Endodermal cell (in vitro differentiated cells): ENCODE measurements around the gene APC. TPM values are rescaled to one million over a fixed set of nuclear protein-coding genes. Genes with fewer than 3 reads are reported as not detected.

ENCODE experiments used
- DNase-seq: peaks from one replicate; pipeline ENCODE4 v3.0.0-alpha.2; 2017
- H3K27ac ChIP-seq: 2 replicates; pipeline ENCODE4 v1.5.1; 2013; ENCODE audit warnings: mild to moderate bottlenecking, low read depth, low read length, moderate library complexity
- H3K27me3 ChIP-seq: 2 replicates; pipeline ENCODE4 v1.6.1; 2013; ENCODE audit warnings: mild to moderate bottlenecking, low read length, moderate library complexity; ENCODE audit not compliant: insufficient read depth, control insufficient read depth, poor library complexity, severe bottlenecking
- H3K36me3 ChIP-seq: 2 replicates; pipeline ENCODE4 v1.7.0; 2013; ENCODE audit warnings: mild to moderate bottlenecking, low read length, moderate library complexity; ENCODE audit not compliant: control insufficient read depth, insufficient read depth
- H3K4me1 ChIP-seq: one replicate; pipeline ENCODE4 v1.7.0; 2013; ENCODE audit warnings: low read length; ENCODE audit not compliant: control insufficient read depth, insufficient read depth
- H3K4me3 ChIP-seq: 2 replicates; pipeline ENCODE4 v1.5.1; 2013; ENCODE audit warnings: mild to moderate bottlenecking, low read length, moderate library complexity
- H3K9ac ChIP-seq: 2 replicates; pipeline ENCODE4 v1.6.1; 2013; ENCODE audit warnings: mild to moderate bottlenecking, low read length, moderate library complexity; ENCODE audit not compliant: poor library complexity, severe bottlenecking; ENCODE audit errors: extremely low read depth
- H3K9me3 ChIP-seq: 2 replicates; pipeline ENCODE4 v1.6.1; 2013; ENCODE audit warnings: mild to moderate bottlenecking, low read length, moderate library complexity; ENCODE audit not compliant: control insufficient read depth
- H3K27ac Mint-ChIP-seq: 2 replicates; pipeline ENCODE4 v1.8.0; 2020; ENCODE audit warnings: mixed read lengths
- H3K27me3 Mint-ChIP-seq: 2 replicates; pipeline ENCODE4 v1.8.0; 2021; ENCODE audit warnings: mild to moderate bottlenecking, mixed read lengths; ENCODE audit not compliant: insufficient read depth
- H3K36me3 Mint-ChIP-seq: 2 replicates; pipeline ENCODE4 v1.8.0; 2020; ENCODE audit warnings: low read depth, mixed read lengths
- H3K4me1 Mint-ChIP-seq: 2 replicates; pipeline ENCODE4 v1.8.0; 2020; ENCODE audit warnings: mixed read lengths
- H3K4me3 Mint-ChIP-seq: 2 replicates; pipeline ENCODE4 v1.8.0; 2020; ENCODE audit warnings: mild to moderate bottlenecking, moderate library complexity, mixed read lengths
- H3K9me3 Mint-ChIP-seq: 2 replicates; pipeline ENCODE4 v1.8.0; 2020; ENCODE audit warnings: mild to moderate bottlenecking, mixed read lengths
- WGBS, 2 experiments: methylation state at CpG; one replicate each; pipeline versions ENCODE4 v1.1.5 to v1.1.7; 2013; ENCODE audit warnings: missing lambda C conversion rate in 2 of 2, mixed read lengths in 1 of 2; ENCODE audit not compliant: insufficient coverage in 1 of 2, insufficient read length in 1 of 2; 5-methylcytosine and 5-hydroxymethylcytosine counted together
- total RNA-seq, 2 donors: library from RNA; stranded (reverse); fragmentation: NEBNext Ultra II Directional in 1 of 2; extraction: Animal tissue kit (Norgen Biotek cat#: 25700) in 1 of 2; gene quantifications; 2 replicates in 1 of 2; 3 replicates in 1 of 2; pipeline ENCODE4 v1.2.1, GENCODE V29; 2021
- TF ChIP-seq, protein P1 (sequence below): fragments of 200-600 bp; sonication (generic); conservative IDR thresholded peaks from 2 replicates; pipeline ENCODE4 v1.5.0; 2021; ENCODE audit warnings: antibody characterized with exemption, mild to moderate bottlenecking

Gene APC
- total RNA-seq, 2 donors from 2014 or later, result 66.3 to 87.6 TPM

DNA sequence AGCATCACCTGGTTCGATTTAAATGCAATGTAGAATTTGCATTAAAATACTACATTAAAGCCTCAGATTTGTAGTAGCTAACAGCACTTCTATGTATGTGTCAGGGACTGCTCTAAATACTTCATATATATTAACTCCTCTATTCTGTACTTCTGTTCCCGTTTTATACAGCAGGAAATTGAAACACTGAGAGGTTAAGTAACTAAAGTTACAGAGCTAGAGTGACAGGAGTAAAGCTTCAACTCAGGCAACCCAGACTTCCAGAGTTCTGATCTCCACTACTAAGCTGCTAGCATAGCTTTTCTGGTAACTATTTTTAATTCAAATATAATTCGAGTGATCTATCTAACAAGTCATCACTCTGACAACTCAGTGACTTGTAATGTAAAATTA, 619 bp upstream of the APC start:
- no peaks in the 10 kb centered on the region for H3K9me3 ChIP-seq
- peak overlapping the region; percentile 74 for H3K4me3 ChIP-seq
- DNase-seq, result no peak
- TF ChIP-seq, protein P1, sequence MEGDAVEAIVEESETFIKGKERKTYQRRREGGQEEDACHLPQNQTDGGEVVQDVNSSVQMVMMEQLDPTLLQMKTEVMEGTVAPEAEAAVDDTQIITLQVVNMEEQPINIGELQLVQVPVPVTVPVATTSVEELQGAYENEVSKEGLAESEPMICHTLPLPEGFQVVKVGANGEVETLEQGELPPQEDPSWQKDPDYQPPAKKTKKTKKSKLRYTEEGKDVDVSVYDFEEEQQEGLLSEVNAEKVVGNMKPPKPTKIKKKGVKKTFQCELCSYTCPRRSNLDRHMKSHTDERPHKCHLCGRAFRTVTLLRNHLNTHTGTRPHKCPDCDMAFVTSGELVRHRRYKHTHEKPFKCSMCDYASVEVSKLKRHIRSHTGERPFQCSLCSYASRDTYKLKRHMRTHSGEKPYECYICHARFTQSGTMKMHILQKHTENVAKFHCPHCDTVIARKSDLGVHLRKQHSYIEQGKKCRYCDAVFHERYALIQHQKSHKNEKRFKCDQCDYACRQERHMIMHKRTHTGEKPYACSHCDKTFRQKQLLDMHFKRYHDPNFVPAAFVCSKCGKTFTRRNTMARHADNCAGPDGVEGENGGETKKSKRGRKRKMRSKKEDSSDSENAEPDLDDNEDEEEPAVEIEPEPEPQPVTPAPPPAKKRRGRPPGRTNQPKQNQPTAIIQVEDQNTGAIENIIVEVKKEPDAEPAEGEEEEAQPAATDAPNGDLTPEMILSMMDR, result no peak
- 28% methylated on average over 2 of the region's 3 CpGs; no CpG with 5 or more reads in 1 of the 2 experiments for WGBS, 2 experiments
- Mint-ChIP-seq H3K36me3 (peaks cover 7% of the 10 kb centered on the region), H3K4me3 (peak overlapping the region; percentile 78), H3K4me1 (peaks cover 20% of the 10 kb centered on the region), H3K9me3 (no peaks in the 10 kb centered on the region), H3K27me3 (no peaks in the 10 kb centered on the region), H3K27ac (no peak overlapping the region)
- peaks cover 6% of the 10 kb centered on the region for H3K4me1 ChIP-seq
- H3K27me3 ChIP-seq, result no peaks in the 10 kb centered on the region
- H3K9ac ChIP-seq, result no peak overlapping the region
- H3K27ac ChIP-seq, result peak overlapping the region; percentile 42
- peaks cover 22% of the 10 kb centered on the region for H3K36me3 ChIP-seq

DNA sequence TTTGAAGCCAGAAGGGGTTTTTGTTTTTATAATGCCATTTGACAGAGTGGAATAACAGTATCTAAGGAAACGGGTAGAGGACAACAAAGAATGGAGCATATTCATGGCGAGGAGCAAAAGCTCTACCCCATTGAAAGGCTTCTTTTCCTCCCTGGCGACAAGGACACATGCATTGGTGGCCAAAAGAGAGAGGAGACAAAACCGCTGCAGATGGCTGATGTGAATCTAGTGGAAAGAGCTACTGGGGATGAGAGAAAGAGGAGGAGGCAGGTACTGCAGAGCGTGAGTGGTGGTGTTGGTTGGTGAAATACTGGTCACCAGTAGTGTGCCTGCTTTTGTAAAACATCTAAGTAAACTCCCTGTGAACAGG, 491 bp downstream of the APC start:
- TF ChIP-seq, protein P1, result no peak
- no peaks in the 10 kb centered on the region for H3K27me3 Mint-ChIP-seq
- peak overlapping the region; percentile 36 for H3K27ac Mint-ChIP-seq

DNA sequence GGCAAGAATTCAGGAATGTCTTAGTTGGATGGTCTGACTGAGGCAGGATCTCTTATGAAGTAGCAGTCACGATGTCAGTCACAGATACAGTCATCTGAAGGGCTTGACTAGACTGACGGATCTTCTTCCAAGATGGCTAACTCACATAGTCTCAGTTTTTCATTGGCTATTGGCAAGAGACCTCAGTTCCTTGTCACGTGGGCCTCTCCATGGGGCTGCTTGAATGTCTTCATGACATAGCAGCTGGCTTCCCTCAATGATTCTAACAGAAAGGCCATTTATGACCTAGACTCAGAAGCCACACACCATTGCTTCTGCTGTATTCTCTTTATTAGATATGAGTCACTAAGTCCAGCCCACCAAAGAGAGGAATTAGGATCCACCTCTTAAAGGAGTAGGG, 4.7 kb downstream of the APC start:
- peak overlapping the region; percentile 22 for H3K27ac Mint-ChIP-seq
- Histone ChIP-seq H3K27ac (no peak overlapping the region), H3K4me1 (peaks cover 20% of the 10 kb centered on the region), H3K36me3 (peaks cover 30% of the 10 kb centered on the region), H3K4me3 (peak overlapping the region; percentile 51), H3K9me3 (no peaks in the 10 kb centered on the region), H3K27me3 (no peaks in the 10 kb centered on the region), H3K9ac (no peak overlapping the region)
- no peak for DNase-seq
- peaks cover 13% of the 10 kb centered on the region for H3K36me3 Mint-ChIP-seq
- H3K4me1 Mint-ChIP-seq, result peaks cover 28% of the 10 kb centered on the region
- no peaks in the 10 kb centered on the region for H3K27me3 Mint-ChIP-seq
- H3K9me3 Mint-ChIP-seq, result no peaks in the 10 kb centered on the region
- TF ChIP-seq, protein P1, result no peak
- 93 to 95% methylated on average over 3 of the region's 3 CpGs for WGBS, 2 experiments
- no peak overlapping the region for H3K4me3 Mint-ChIP-seq

More for the DNA sequence above, 491 bp downstream of the APC start:
- H3K36me3 ChIP-seq, result peaks cover 22% of the 10 kb centered on the region
- H3K9ac ChIP-seq, result no peak overlapping the region
- Mint-ChIP-seq H3K9me3 (no peaks in the 10 kb centered on the region), H3K4me1 (peaks cover 29% of the 10 kb centered on the region), H3K36me3 (peaks cover 9% of the 10 kb centered on the region), H3K4me3 (peak overlapping the region; percentile 78)
- H3K27me3 ChIP-seq, result no peaks in the 10 kb centered on the region
- no peaks in the 10 kb centered on the region for H3K9me3 ChIP-seq
- peak overlapping the region; percentile 74 for H3K4me3 ChIP-seq
- peak; percentile 59 for DNase-seq
- peaks cover 14% of the 10 kb centered on the region for H3K4me1 ChIP-seq
- WGBS, 2 experiments, result 33 to 50% methylated on average over 4 to 5 of the region's 5 CpGs
- H3K27ac ChIP-seq, result peak overlapping the region; percentile 67
